ENCODE data around the gene CLRN1.

The CLRN1 gene

GRCh38 chr3:150925751-150926201, 46.8 kb downstream of the CLRN1 start:
- DNase-seq (ENCODE audit: low read depth in 3 of 3, low spot score in 1 of 3): peak in 1 of 3 donors; percentile 43

- no peak for DNase-seq (ENCODE audit: low read depth in 3 of 3, low spot score in 1 of 3)
Observed at GRCh38 chr3:150922611-150923010, 49.9 kb downstream of the CLRN1 start.

DNA sequence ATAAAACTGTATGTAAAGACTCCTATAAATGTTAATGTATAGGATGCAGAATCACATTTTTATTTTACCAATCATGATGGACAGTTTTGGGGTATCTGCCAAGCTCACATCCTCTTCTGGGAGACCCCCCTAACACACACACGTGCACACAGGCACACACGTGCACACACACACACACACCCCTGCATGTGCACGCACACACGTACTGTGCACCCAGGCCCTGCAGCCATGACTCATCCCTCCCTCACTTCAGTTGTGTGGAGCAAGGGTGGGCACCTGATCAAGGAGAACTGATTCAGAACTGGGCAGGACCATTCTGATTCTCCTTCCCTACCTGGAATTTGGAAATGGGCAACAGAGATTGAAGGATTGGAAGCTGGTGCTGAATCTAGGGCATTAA, 51.3 kb downstream of the CLRN1 start:
- no peak for DNase-seq (ENCODE audit: low read depth in 3 of 3, low spot score in 1 of 3)

DNA sequence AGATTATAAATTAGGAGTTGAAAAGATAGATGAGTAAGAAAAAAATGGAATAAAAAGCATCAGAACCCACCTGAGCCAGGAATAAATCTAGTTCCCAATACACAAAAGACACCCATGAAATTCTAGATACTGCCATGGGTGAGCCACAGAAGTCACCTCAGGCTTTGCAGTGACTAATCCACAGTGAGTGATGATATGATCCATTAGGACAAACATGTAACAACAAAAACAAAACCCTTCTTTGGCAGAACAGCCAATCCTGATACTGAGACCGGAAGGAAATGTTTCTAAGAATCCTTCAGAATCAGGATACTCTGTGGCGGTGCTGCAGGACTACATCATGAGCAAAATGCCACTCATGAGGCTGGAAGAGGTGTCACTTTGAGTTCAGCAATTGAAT, 52.3 kb downstream of the CLRN1 start:
- DNase-seq (ENCODE audit: low read depth in 3 of 3, low spot score in 1 of 3): no peak

DNA sequence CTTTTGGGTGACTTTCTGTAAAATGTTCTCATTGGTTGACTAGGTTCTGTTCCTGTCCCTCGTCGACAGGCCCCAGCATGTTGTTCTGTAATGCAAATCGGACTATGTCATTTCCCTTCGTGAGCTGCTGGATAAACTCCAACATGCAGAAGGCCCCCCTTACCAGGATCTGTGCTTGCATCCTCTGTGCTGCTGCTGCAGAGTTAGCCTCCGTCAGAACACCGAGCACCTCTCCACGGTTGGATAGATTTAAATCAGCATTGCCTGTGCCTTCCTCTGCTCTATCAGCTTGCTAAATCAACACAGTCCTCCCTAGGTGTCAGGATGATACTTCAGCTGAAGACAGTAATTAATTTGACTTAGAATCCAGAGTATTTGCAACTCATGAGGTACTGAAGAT, 54.6 kb downstream of the CLRN1 start:
- DNase-seq (ENCODE audit: low read depth in 3 of 3, low spot score in 1 of 3): no peak

GRCh38 chr3:150913133-150913922, 59.2 kb downstream of the CLRN1 start:
- no peak for DNase-seq (ENCODE audit: low read depth in 3 of 3, low spot score in 1 of 3)

- DNase-seq (ENCODE audit: low read depth in 3 of 3, low spot score in 1 of 3): no peak
Observed at GRCh38 chr3:150912501-150912900, 60.0 kb downstream of the CLRN1 start.

GRCh38 chr3:150911771-150912170, 60.8 kb downstream of the CLRN1 start:
- DNase-seq (ENCODE audit: low read depth in 3 of 3, low spot score in 1 of 3): no peak

- no peak for DNase-seq (ENCODE audit: low read depth in 3 of 3, low spot score in 1 of 3)
Observed at GRCh38 chr3:150906461-150906860, 66.1 kb downstream of the CLRN1 start.

DNA sequence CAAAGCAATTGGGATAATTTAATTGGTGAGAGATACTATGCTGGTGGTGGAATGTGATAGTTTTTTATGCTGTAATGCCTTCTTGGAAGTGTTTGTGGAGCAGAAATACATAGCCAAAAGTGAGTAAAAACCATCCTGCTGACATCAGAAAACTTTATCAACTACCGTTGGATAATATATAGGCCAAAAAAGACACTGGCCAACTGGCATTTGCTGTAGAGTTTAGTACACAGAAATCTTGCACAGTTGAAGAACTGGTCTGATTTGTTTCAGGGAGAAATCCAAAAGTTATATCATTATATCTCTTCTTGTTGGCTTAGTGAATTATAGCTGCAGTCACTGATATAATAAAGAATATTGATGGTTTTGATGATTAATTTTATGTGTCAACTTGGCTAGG, 66.8 kb downstream of the CLRN1 start:
- no peak for DNase-seq (ENCODE audit: low read depth in 3 of 3, low spot score in 1 of 3)

DNA sequence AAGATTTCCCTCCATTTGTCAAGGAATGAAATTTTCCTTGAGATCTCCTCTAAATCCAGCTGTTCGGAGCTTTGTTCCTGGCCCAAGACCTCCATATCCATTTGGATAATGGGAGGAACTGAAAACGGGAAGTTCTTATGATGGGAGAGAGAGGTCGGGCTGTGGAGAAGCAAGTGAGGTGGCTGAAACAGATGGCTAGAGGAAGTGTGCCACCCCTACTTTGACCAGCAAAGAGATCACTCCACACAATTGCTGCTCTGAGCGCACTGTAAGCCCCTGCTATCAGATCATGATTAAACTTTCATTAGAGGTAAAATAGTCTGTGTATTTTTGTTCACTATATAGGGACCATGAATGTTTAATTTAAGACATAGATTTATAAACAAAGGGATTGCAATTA, 67.2 kb downstream of the CLRN1 start, which contains the start of gene MINDY4B:
TSS of gene MINDY4B (minus strand) at position 101 of the 400 bp plus-strand sequence. CDS start at position 101, 0 bp downstream.
- no peak for DNase-seq (ENCODE audit: low read depth in 3 of 3, low spot score in 1 of 3)

- no peak for DNase-seq (ENCODE audit: low read depth in 3 of 3, low spot score in 1 of 3)
Observed at GRCh38 chr3:150902988-150903387, 69.5 kb downstream of the CLRN1 start.

DNA sequence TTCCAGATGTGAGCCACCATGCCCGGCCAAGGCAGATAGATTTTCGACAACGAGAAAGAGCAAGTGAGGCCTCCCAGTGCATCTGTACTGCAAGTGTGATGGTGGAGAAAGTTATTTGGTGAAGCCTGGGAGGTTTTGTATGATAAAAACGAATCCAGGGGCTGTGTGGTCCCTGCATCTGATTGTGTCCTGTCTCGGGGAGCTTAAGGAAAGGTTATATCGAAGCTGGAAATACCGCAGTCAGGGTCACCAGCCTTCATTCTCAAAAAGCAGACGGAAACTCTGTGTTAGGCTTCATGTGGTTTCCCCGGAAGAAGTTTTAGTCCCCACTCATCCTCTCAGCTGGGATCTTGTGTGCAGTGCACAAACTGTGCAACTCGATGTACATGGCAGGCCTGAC, 70.7 kb downstream of the CLRN1 start:
- DNase-seq (ENCODE audit: low read depth in 3 of 3, low spot score in 1 of 3): no peak

GRCh38 chr3:150899141-150899540, 73.4 kb downstream of the CLRN1 start:
- DNase-seq (ENCODE audit: low read depth in 3 of 3, low spot score in 1 of 3): no peak

DNA sequence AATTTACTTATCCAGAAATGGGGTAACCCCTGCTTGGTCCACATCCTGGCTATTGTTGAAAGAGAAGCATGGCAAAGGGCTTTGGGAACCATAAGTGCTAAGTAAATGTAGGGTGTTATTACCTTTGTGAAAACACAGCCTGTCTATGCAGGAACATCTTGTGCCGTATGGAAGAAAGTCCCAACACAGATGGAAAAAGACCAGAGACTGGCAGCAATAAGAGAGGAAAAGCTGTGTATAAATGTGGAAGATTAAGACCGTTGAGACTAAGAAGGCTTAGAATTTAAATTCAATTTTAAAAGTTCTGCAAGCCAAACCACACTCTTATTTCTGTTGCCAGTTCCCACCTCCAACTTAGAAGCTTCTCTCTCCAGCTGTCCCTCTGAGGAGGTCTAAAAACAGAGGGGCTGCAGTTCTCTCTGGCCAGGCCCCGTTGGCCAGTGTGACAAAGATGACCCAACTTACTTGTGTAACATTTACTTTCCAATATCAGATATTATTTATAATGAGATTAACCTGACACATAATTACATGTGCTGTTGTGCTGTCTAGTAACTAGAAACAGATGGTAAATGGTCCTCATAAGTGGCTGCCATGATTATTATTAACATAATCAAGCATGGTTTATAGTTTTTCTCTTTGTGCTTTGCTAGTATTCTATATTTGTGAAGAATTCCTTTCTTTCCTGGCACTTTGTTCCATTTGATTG, 74.3 kb downstream of the CLRN1 start:
- DNase-seq (ENCODE audit: low read depth in 3 of 3, low spot score in 1 of 3): no peak

DNA sequence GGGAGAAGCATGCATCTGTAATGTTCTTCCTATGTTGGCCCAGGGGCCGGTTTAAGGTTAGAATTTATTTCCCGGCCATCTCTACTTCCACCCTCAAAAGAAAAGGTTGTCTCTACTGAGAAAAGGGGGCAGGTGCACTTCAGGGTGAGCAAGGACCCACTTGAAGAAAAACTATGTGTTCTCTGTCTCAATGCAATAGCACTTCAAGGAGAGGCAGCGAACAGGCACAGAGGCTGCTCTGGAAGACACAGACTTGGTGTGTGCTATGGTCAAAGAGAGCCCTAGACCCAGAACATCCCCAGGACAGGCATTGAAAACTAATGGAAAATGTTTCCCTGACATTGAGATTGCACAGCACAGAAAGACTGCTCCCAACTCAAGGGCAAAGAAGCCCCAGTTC, 74.9 kb downstream of the CLRN1 start:
- DNase-seq (ENCODE audit: low read depth in 3 of 3, low spot score in 1 of 3): no peak

GRCh38 chr3:150890831-150891230, 81.7 kb downstream of the CLRN1 start:
- no peak for DNase-seq (ENCODE audit: low read depth in 3 of 3, low spot score in 1 of 3)

- no peak for DNase-seq (ENCODE audit: low read depth in 3 of 3, low spot score in 1 of 3)
Observed at GRCh38 chr3:150890295-150890694, 82.2 kb downstream of the CLRN1 start.

DNA sequence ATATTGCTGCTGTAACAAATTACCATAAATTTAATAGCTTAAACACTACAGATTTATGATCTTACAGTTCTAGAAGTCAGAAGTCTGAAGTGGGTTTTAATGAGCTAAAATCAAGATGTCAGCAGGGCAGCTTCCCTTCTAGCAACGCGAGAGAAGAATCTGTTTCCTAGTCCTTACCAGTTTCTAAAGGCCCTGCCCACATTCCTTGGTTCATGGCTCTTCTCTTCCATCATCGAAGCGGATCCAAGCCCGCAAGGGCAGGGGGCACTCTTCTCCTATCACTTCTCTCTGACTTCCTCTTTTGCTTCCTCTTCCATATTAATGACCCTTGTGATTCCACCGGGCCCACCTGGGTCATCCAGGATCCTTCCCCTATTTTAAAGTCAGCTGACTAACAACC, 83.4 kb downstream of the CLRN1 start:
- DNase-seq (ENCODE audit: low read depth in 3 of 3, low spot score in 1 of 3): no peak

DNA sequence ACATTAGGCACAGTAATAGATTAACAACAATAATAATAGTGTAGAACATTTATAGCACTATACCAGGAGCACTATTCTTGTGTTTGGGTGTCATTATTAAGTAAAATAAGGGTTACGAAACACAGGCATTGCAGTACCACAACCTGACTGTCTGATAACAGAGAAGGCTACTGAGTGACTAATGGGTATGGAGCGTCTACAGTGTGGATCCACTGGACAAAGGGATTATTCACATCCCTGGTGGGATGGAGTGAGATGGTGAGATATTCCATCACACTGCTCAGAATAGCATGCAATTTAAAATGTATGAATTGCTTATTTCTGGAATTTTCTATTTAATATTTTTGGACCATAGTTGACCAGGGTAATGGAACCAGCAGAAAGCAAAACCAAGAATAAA, 85.5 kb downstream of the CLRN1 start:
- no peak for DNase-seq (ENCODE audit: low read depth in 3 of 3, low spot score in 1 of 3)

- no peak for DNase-seq (ENCODE audit: low read depth in 3 of 3, low spot score in 1 of 3)
Observed at GRCh38 chr3:150885535-150885934, 87.0 kb downstream of the CLRN1 start.

- no peak for DNase-seq (ENCODE audit: low read depth in 3 of 3, low spot score in 1 of 3)
Observed at GRCh38 chr3:150878996-150879575, 93.4 kb downstream of the CLRN1 start.

Measured in stimulated activated CD4-positive, alpha-beta T cell treated with anti-CD3 and anti-CD28 coated beads, TNF-alpha, amount 100 ng/mL, for 1 hour (primary cell).